Measurements from ENCODE around the gene DUOXA2.
"Not testable (repeated sequence)": the region's sequence is repeated elsewhere in the genome, so short reads cannot be mapped to it uniquely, and the experiment has no call there.

Gene DUOXA2

GRCh38 chr15:45114076-45114750 is at the start of gene DUOXA2, which contains the start of gene DUOX2:
Gene DUOXA2, plus strand, starts transcription at chr15:45114326. Its CDS starts 280 bp downstream, at chr15:45114606.
Gene DUOX2, minus strand, starts transcription at chr15:45114172. Its CDS starts 761 bp downstream, at chr15:45113411.
- peak in 1 of 2 experiments; percentile 5 for DNase-seq

- DNase-seq, result no peak
These were observed 49.7 kb upstream of the DUOXA2 start for GRCh38 chr15:45064386-45064785.

DNA sequence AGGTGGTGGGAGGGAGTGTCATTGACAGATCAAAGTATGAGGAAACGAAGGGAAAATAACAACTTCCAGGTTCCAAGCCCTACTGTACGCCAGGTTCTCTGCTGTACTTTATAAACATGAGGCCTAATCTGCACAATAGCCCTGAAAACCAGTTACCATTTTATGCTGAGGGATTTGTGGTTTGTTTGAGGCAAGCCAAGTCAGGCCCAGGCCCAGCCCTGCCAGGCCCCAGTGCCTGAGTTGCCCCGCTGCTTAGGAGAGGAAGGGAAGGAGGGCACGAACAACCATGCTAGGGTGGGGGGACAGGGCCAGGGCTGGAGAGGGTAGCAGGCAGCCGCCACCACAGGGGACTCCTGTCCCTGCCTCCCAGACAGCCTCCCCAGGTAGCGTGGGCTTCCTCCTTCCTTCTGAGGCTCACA is 44.2 kb upstream of the DUOXA2 start:
- DNase-seq, result not testable (repeated sequence)

DNA sequence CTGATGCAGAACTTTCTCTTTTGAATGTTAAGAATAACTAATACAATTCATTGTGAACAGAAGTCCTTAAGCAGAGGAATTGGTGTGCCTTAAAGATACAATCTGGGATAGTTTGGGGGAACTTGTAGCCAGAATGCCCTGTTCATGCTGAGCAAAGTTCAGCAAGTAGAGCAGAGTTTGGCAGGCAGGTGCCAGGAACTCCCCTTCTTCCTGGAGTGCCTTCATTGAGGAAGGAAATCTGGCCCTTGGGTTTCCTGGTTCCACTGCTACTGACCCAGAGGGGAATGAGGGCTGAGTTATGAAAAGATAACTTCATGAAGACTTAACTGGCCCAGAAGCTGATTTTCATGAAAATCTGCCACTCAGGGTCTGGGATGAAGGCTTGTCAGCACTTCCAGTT is 40.5 kb upstream of the DUOXA2 start:
- DNase-seq, result not testable (repeated sequence)

DNA sequence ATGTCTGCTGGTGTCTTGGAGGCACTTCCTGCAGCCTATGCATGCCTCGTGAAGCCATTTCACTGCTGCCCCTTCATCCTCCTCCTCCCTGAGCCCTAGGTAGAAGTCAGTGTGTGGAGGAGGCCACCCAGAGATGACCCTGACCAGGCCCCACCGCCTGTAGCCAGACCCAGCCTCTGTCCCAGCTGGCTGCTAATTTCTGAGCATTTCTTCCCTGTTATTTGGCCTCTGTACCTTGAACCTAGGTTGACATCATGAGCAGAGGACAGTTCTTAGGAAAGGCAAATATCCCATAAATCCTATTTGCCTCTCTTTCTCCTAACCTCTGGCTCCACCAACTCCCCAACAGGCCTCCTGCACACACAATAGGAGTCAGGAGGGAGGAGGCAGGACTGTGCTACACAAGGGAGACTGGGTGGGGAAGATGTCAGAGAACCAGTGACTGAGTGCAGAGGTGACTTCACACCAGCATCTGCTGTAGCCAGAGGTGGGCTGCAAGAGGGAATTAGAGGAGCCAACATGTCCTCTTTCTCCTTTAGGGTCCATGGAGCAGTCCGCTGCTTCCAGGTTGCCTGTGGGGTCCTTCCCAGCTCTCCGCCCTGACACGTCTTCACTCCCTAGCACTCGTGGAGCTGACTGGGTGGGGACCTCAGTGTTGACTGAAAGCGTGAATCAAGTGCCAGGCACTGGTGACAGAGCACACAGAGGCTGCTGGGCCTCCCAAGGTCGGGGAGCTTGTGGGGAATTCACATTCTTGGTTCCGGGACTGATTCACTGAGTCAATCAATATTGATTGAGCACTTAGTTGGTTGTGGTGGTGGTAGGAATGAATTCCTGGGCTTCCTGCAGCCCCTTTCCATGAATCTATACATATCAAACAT is 38.4 kb upstream of the DUOXA2 start:
- DNase-seq, result not testable (repeated sequence)

DNA sequence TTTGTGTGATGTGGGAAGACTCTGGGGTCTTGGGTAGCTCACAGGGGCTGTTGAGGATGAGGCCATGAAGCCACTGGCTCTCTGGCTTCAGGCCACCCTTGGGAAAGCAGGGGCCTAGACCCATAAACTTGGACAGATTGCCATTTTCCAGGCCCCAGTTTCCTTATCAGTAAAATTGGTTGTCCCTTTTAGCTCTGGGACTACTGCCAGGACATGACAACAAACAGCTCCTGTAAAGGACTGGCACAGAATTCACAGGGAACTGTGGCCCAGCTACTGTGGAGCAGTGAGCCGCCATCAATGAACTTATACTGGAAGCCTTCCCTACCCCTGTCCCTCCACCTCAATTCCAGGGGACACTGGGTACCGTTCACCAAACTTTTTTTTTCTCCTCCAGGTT is 36.7 kb upstream of the DUOXA2 start:
- not testable (repeated sequence) for DNase-seq

DNA sequence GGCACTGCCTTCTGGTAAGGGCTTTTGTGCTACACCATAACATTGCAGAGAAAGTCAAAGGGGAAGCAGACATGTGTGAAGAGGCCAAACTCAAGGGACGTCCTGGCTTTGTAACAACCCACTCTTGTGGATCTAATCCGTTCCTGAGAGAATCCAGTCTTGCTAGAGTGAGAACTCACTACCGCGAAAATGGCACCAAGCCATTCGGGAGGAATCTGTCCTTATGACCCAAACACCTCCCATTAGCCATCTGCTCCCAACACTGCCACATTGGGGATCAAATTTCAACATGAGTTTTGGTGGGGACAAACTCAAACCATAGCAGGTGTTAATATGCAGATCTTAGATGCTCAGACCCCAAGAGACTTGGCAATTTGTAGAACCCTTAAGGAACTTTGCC is 34.9 kb upstream of the DUOXA2 start:
- not testable (repeated sequence) for DNase-seq

GRCh38 chr15:45079628-45080246 is 34.4 kb upstream of the DUOXA2 start:
- DNase-seq, result not testable (repeated sequence)

DNA sequence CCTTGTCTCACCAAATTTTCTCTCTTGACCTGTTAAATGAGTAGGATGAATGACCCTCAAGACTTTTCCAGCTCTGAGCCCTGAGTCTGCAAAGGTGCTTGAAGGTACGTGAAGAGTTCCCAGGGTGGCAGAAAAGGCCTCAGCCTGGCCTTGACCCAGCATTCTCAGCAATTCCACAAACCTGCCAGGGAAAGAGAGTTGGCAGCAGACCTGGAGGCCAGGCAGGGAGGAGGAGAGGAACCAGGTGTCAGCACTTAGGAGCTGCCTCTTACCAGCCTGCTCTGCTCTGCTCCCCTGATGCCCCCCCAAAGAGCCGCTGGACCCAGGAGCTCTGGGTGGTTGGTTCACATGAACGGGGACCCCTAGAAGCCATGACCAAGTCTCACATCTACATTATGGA is 33.5 kb upstream of the DUOXA2 start:
- not testable (repeated sequence) for DNase-seq

- DNase-seq, result not testable (repeated sequence)
These were observed 31.7 kb upstream of the DUOXA2 start for GRCh38 chr15:45082412-45082811.

DNA sequence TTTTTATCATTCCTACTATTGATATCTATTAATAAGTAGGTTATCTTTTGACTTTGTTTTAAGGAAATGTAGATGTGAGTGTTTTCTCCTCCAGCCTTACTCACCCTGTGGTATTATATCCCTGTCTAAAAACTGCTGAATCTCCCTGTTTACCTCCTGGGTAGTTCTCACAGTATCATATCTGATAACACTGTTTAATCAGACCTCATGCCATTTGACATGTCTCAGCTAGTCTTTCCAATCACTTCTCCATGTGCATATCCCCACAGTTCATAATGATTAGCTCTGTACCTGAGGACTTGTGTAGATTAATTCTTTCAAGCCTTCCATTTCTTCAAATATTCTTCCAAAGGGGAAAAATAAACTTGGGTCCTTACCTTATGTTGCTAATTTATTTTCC is 30.9 kb upstream of the DUOXA2 start:
- DNase-seq, result no peak

DNA sequence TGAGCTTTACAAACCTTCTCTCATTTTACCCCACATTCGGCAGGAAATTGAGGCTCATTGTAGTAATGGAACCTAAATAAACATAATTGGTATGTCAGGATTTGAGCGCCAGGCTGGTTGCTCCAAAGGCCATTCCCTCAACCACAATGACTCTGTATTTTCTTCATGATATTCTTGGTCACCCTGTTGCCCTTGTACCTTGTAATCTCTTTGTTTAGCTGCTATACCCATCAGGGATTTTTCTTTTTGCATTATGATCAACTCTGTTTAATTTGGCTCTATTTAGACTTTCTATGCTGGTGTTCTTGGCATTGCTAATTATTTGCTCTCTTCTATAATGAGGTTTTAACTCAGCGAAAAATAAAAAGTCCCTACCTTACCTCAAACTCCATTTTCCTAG is 30.0 kb upstream of the DUOXA2 start:
- peak in 1 of 2 experiments; percentile 34 for DNase-seq

DNA sequence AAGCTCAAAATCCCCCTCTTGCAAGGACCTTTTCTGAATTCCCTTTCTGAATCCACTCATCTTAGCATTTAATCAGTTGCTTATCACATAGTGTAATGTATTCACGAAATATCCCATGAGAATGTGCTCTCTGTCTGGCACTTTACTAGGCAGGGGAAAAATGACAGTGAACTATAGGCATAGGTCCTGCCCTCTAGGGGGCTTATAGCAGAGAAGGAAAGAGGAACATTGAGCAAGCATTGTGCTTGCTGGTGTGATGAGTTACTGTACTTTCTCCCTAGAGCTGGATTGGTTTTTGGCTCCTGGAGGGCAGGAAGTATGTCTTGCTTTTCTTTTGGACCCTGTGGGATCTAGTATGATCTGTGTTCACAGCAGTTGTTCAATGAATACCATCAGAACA is 26.6 kb upstream of the DUOXA2 start:
- DNase-seq, result no peak

- no peak for DNase-seq
These were observed 25.1 kb upstream of the DUOXA2 start for GRCh38 chr15:45088801-45089711.

DNA sequence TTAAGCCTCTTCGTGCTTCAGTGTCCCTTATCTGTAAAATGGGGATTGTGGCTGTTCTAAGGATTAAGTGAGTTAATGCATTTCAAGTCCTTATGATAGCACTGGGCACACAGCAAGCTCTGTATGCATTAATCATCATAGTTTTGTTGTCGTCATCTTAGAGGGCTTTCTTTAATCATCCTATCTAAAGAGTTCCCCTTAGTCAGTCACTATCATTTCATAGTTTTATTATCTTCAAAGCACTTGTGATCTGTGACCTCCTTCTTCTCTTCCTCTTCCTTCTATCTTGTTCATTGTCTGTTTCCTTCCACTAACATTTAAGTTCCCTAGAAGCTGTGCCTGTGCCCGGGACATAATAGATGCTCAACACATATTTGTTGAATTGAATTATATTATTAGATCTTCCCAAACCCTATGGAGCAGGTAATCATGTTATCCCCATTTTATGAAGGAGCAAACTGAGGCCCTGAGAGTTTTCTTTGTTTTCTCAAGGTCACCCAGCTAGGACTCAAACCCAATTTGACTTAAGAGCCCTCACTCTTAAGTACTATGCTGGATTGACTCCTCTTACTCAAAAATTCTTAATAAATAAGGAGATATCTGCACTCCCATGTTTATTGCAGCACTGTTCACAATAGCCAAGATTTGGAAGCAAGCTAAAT is 24.3 kb upstream of the DUOXA2 start:
- no peak for DNase-seq

DNA sequence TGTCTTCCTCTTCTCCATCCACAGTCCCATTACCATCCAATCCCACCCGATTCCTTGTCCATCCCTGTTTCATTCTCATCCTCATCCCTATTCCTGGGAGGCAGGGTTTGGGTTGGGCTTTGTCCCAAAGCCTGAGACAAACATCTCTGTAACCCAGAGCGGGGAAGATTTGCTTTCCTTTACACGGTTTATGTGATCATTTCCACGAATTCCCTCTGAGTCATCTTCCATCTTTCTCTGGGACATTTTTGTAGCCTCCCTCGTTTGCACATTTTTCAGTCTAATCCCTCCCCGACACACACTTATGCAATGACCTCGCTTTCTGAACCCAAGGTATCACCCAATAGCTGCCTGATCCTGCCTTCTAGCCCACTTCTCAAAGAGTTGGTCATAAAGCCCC is 23.0 kb upstream of the DUOXA2 start:
- DNase-seq, result no peak

GRCh38 chr15:45091576-45091975 is 22.6 kb upstream of the DUOXA2 start:
- DNase-seq, result no peak

- no peak for DNase-seq
These were observed 21.1 kb upstream of the DUOXA2 start for GRCh38 chr15:45093013-45093412.

- no peak for DNase-seq
These were observed 20.3 kb upstream of the DUOXA2 start for GRCh38 chr15:45093622-45094357.

- no peak for DNase-seq
These were observed 19.8 kb upstream of the DUOXA2 start for GRCh38 chr15:45094358-45094730.

DNA sequence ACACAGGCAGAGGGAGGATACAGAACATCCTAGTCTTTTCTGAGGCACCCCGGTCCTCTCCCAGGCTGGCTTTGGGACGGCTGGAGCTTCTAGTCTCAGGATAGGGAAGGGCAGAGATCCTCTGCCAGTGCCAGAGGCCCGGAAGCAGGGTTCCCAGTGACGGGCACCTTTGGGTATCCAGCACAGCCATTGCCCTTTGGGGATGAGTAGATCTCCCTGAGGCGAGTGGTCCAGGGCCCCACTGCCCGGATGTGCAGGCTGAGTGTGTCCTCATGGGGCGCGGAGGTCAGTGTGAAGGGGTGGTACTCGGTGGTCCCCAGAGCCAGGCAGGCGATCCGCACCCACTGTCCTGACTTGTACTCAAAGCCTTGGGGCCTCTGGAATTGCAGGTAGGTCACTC is 18.5 kb upstream of the DUOXA2 start:
- no peak for DNase-seq
